ENCODE results near the gene CACNA2D2.

- TF ChIP-seq POLR2A (IDR thresholded peaks at IDR 0.05) = no peak
- TF ChIP-seq CTCF (IDR thresholded peaks at IDR 0.05) = no peak
These were observed 138.2 kb downstream of the CACNA2D2 start for GRCh38 chr3:50365080-50365841.
